OCI-LY3 (cell line): Measurements from ENCODE around the gene C1orf21.

Source experiments
- CTCF ChIP-seq: fragments of 200-600, 300-600 bp; sonication (generic); IDR thresholded peaks from 2 replicates; pipeline ENCODE4 v1.5.1; 2014; ENCODE audit warnings: antibody characterized with exemption, low read length, low read depth
- EZH2phosphoT487 ChIP-seq: fragments of 200-600 bp; shearing (Covaris generic); IDR thresholded peaks from 2 replicates; pipeline ENCODE4 v1.6.1; 2018; ENCODE audit warnings: antibody characterized with exemption, mixed run types, low read depth

- TF ChIP-seq CTCF (no peak), EZH2phosphoT487 (no peak)
These were observed 76.2 kb downstream of the C1orf21 start for GRCh38 chr1:184462990-184463389.
